Brain microvascular endothelial cell (primary cell): Measurements from ENCODE around the gene RING1.

ENCODE experiments used
- DNase-seq: peaks from one replicate; pipeline ENCODE4 v3.0.0-alpha.2; 2020
- H3K27ac ChIP-seq: fragments of 250-450 bp; sonication (Bioruptor Pico); 2 replicates; pipeline ENCODE4 v1.5.1; 2020; ENCODE audit warnings: mild to moderate bottlenecking, moderate library complexity
- H3K27me3 ChIP-seq: fragments of 250-450 bp; sonication (Bioruptor Pico); replicated peaks from 2 replicates; pipeline ENCODE4 v1.5.1; 2020; ENCODE audit warnings: mild to moderate bottlenecking
- H3K36me3 ChIP-seq: fragments of 250-450 bp; sonication (Bioruptor Pico); replicated peaks from 2 replicates; pipeline ENCODE4 v1.5.1; 2020; ENCODE audit warnings: mild to moderate bottlenecking
- H3K4me3 ChIP-seq: 2 replicates; pipeline ENCODE4 v1.5.1; 2011; ENCODE audit warnings: low read depth, mild to moderate bottlenecking, control low read depth, low read length, moderate library complexity
- in situ Hi-C: cut with HindIII; loops from 2 replicates; pipeline ENCODE4 v1.10.0; 2017; ENCODE audit warnings: low sequenced_read_pairs, low pct_ligation_motif_present
- TF ChIP-seq, protein P1 (sequence below): IDR thresholded peaks from 2 replicates; pipeline ENCODE4 v1.5.1; 2011; ENCODE audit warnings: low read depth, mild to moderate bottlenecking, moderate library complexity, low read length, control low read depth, inconsistent platforms; ENCODE audit errors: missing control alignments

RING1 gene

DNA sequence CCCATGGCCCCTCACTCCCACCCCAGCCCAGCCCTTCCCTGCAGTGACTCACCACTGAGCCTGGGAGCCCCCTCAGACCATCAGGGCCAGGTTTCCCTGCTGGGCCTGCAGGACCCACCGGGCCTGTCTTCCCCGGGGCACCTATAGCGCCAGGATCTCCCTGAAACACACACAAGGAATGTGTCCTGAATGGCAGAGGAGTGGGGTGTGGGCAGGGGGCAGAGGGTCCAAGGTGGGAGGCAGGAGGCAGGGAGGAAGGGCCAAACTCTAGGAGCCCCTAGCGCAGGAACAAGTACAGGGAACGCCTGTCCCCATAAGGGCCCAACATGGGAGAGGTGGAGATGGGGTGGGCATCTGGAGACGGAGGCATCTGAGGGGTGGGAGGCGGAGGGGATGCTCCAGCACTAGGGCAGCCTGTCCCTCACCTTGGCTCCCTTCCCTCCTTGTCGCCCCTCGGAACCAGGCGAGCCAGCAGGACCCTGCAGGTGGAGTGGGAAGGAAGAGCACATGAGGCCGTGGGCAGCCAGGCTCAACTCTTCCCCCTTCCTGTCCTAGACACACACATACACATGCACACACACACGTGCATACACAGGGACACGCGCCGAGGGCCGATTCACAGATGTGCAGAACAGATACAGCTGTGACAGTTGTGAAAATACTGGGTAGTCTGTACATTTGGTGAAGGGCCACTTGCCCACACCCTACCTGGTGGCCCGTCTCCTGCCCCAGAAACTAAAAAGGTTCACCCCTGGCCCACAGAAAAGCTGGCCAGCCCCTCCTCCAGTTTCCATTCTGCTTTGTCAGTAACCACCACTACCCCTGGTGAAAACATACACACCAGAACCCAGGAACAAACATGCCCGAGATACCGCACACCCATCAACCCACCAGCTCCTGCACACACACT lies 40.7 kb upstream of the RING1 start:
- Histone ChIP-seq H3K36me3 (no peaks in the 10 kb centered on the region), H3K27me3 (no peaks in the 10 kb centered on the region), H3K4me3 (no peak overlapping the region), H3K27ac (no peak overlapping the region)
- in situ Hi-C loops: no loop called here
- no peak for DNase-seq
- TF ChIP-seq, protein P1, sequence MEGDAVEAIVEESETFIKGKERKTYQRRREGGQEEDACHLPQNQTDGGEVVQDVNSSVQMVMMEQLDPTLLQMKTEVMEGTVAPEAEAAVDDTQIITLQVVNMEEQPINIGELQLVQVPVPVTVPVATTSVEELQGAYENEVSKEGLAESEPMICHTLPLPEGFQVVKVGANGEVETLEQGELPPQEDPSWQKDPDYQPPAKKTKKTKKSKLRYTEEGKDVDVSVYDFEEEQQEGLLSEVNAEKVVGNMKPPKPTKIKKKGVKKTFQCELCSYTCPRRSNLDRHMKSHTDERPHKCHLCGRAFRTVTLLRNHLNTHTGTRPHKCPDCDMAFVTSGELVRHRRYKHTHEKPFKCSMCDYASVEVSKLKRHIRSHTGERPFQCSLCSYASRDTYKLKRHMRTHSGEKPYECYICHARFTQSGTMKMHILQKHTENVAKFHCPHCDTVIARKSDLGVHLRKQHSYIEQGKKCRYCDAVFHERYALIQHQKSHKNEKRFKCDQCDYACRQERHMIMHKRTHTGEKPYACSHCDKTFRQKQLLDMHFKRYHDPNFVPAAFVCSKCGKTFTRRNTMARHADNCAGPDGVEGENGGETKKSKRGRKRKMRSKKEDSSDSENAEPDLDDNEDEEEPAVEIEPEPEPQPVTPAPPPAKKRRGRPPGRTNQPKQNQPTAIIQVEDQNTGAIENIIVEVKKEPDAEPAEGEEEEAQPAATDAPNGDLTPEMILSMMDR: no peak

- in situ Hi-C loops: no loop called here
- Histone ChIP-seq H3K27me3 (no peaks in the 10 kb centered on the region), H3K27ac (no peak overlapping the region), H3K36me3 (no peaks in the 10 kb centered on the region), H3K4me3 (no peak overlapping the region)
- no peak for DNase-seq
- TF ChIP-seq, protein P1: no peak
Observed at GRCh38 chr6:33168284-33168601, 40.1 kb upstream of the RING1 start.

GRCh38 chr6:33168639-33169038 lies 39.7 kb upstream of the RING1 start:
- H3K36me3 ChIP-seq: no peaks in the 10 kb centered on the region
- no peak overlapping the region for H3K4me3 ChIP-seq
- DNase-seq: no peak
- in situ Hi-C loops: no loop called here
- TF ChIP-seq, protein P1: no peak
- H3K27ac ChIP-seq: no peak overlapping the region
- H3K27me3 ChIP-seq: no peaks in the 10 kb centered on the region

GRCh38 chr6:33169291-33170175 lies 38.8 kb upstream of the RING1 start:
- Histone ChIP-seq H3K27me3 (no peaks in the 10 kb centered on the region), H3K4me3 (no peak overlapping the region), H3K27ac (no peak overlapping the region), H3K36me3 (no peaks in the 10 kb centered on the region)
- DNase-seq: no peak
- TF ChIP-seq, protein P1: no peak
- in situ Hi-C loops: no loop called here

GRCh38 chr6:33170176-33171015 lies 37.9 kb upstream of the RING1 start:
- H3K27me3 ChIP-seq: no peaks in the 10 kb centered on the region
- H3K4me3 ChIP-seq: no peak overlapping the region
- TF ChIP-seq, protein P1: no peak
- H3K36me3 ChIP-seq: no peaks in the 10 kb centered on the region
- in situ Hi-C loops: no loop called here
- no peak overlapping the region for H3K27ac ChIP-seq
- DNase-seq: no peak
